Activated naive CD4-positive, alpha-beta T cell (primary cell): ENCODE results near the gene KDSR.

ENCODE experiments used
- DNase-seq, 4 experiments: peaks; one replicate each; lab custom pipeline; 2025; lab: John Stamatoyannopoulos, UW

KDSR gene

DNA sequence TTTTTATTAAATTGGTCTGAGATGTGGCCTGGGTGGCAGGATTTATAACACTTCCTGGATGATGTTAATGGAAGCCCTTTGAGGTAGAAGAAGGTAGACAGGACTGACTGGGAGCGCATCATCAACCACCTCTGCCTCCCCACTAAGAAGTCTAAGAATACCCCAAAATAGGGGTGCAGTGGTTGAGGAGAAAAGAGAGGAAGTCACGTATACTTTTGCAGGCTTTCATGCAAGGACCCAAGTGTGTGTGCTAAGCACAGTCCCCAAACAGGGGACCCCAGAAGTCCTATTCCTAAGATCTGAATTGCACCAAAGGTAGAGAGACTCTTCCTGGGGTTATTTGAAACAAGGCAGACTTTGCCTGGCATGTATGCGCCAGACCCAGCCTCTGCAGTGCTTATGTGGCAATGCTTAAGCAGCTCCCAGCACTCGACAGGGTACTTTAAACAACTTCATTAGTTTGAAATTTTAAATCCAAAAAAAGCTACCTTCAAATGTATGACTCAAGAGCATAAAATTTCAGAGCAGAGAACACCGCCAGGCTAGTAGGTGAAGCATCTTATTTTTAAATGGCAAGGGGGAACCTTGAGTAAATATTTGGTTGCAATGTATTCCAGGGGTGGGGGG, 82.7 kb downstream of the KDSR start:
- no peak for DNase-seq

GRCh38 chr18:63283305-63284094, 83.5 kb downstream of the KDSR start:
- DNase-seq: no peak

GRCh38 chr18:63282793-63283192, 84.2 kb downstream of the KDSR start:
- no peak for DNase-seq
